Kidney (tissue), 14 donors: ENCODE data around the gene YBX1. TPM values are rescaled to one million over a fixed set of nuclear protein-coding genes. Genes with fewer than 3 reads are reported as not detected.
A peak's percentile ranks its signal among the peaks of the same experiment; 100 is the strongest.

Experiments used
- DNase-seq, 5 donors: peaks; one replicate each; pipeline ENCODE4 v3.0.0-alpha.2; 2013 to 2020
- FAIRE-seq: peaks from 2 replicates; lab custom pipeline; 2012; peaks lifted over from hg19 to GRCh38; lab: Jason Lieb, UNC
- H3K27ac ChIP-seq, 2 donors: one replicate each; pipeline ENCODE4 v1.7.0; 2013; ENCODE audit warnings: low read depth in 2 of 2, low read length in 2 of 2, inconsistent platforms in 1 of 2
- H3K27me3 ChIP-seq: one replicate; pipeline ENCODE4 v1.7.1; 2013; ENCODE audit warnings: low read length, inconsistent platforms; ENCODE audit not compliant: control insufficient read depth, insufficient read depth
- H3K36me3 ChIP-seq, 3 donors: one replicate each; pipeline versions ENCODE4 v1.7.0 to v1.7.1; 2013; ENCODE audit warnings: low read length in 3 of 3, control low read depth in 1 of 3, inconsistent platforms in 1 of 3; ENCODE audit not compliant: insufficient read depth in 3 of 3, control insufficient read depth in 2 of 3
- H3K4me1 ChIP-seq, 3 donors: one replicate each; pipeline versions ENCODE4 v1.7.0 to v1.7.1; 2013; ENCODE audit warnings: low read length in 3 of 3, inconsistent platforms in 1 of 3, low read depth in 1 of 3; ENCODE audit not compliant: control insufficient read depth in 2 of 3, insufficient read depth in 2 of 3
- H3K4me3 ChIP-seq, 3 donors: one replicate each; pipeline versions ENCODE4 v1.7.0 to v1.8.1; 2013; ENCODE audit warnings: low read length in 3 of 3, control low read depth in 1 of 3, inconsistent platforms in 1 of 3
- H3K9ac ChIP-seq, 3 donors: one replicate each; pipeline versions ENCODE4 v1.7.0 to v1.7.1; 2013; ENCODE audit warnings: low read length in 3 of 3, control low read depth in 1 of 3, inconsistent platforms in 1 of 3
- H3K9me3 ChIP-seq, 3 donors: one replicate each; pipeline versions ENCODE4 v1.7.0 to v1.7.1; 2013; ENCODE audit warnings: low read length in 3 of 3, control low read depth in 1 of 3, inconsistent platforms in 1 of 3; ENCODE audit not compliant: control insufficient read depth in 2 of 3, insufficient read depth in 1 of 3
- CTCF ChIP-seq: IDR thresholded peaks from 3 replicates; pipeline ENCODE4 v1.5.1; 2012; ENCODE audit warnings: mild to moderate bottlenecking, moderate library complexity, borderline replicate concordance; ENCODE audit not compliant: insufficient read depth; ENCODE audit errors: extremely low read depth
- intact Hi-C: fragments of 100-400 bp; cut with DNase I; formaldehyde crosslinking; loops from one replicate; pipeline ENCODE4 v1.11.1; 2022
- polyA plus RNA-seq: library from polyadenylated mRNA; stranded (reverse); fragments of 350-450 nt; fragmentation: Illumina TruSeq; extraction: RNeasy Lipid Tissue Mini Kit (QIAGEN cat#74804); gene quantifications from one replicate; pipeline ENCODE4 v1.2.3, GENCODE V29; 2014; ENCODE audit warnings: low read depth, low replicate concordance; ENCODE audit not compliant: insufficient read depth
- total RNA-seq: library from RNA; stranded (reverse); fragmentation: NEBNext Ultra II Directional; extraction: Animal tissue kit (Norgen Biotek cat#: 25700); gene quantifications from one replicate; pipeline ENCODE4 v1.2.1, GENCODE V29; 2021
- donor health status: control.
- donor health status: control.
- donor health status: control.
- donor health status: control.
- donor health status: control.
- donor health status: DM: yes; HTN: yes; CAD: no.
- donor health status: Normal renal cell carcinoma (clear cell type).

The YBX1 gene
- total and polyA plus RNA-seq, 2 donors from 2014 or later = 395 to 418 TPM

GRCh38 chr1:42737257-42737656 is 55.0 kb downstream of the YBX1 start:
- Histone ChIP-seq H3K9me3 (no peaks in the 10 kb centered on the region), H3K4me1 (peaks cover 0 to 6% (median 3%) of the 10 kb centered on the region in 3 donors), H3K36me3 (peaks cover 0 to 3% (median 0%) of the 10 kb centered on the region in 3 donors), H3K27me3 (no peaks in the 10 kb centered on the region), H3K27ac (no peak overlapping the region), H3K4me3 (no peak overlapping the region), H3K9ac (no peak overlapping the region)
- TF ChIP-seq CTCF = no peak
- intact Hi-C loops = no loop called here
- DNase-seq (peak in 1 of 5 donors; percentile 81), FAIRE-seq (no peak)

- Histone ChIP-seq H3K27me3 (no peaks in the 10 kb centered on the region), H3K36me3 (peaks cover 0 to 3% (median 0%) of the 10 kb centered on the region in 3 donors), H3K4me3 (no peak overlapping the region), H3K9me3 (no peaks in the 10 kb centered on the region), H3K27ac (no peak overlapping the region), H3K9ac (no peak overlapping the region), H3K4me1 (peaks cover 0 to 8% (median 3%) of the 10 kb centered on the region in 3 donors)
- FAIRE-seq (no peak), DNase-seq (peak in 1 of 5 donors; percentile 70)
- TF ChIP-seq CTCF = no peak
- intact Hi-C loops = no loop called here
Measured at GRCh38 chr1:42737986-42738677, 55.9 kb downstream of the YBX1 start.

- H3K27ac ChIP-seq = no peak overlapping the region
- H3K9ac ChIP-seq = peak overlapping the region in 1 of 3 donors; percentile 19
- DNase-seq (no peak), FAIRE-seq (no peak)
- intact Hi-C loops = no loop called here
- peak overlapping the region in 2 of 3 donors; percentile 40 to 57 for H3K4me3 ChIP-seq
- H3K4me1 ChIP-seq = peaks cover 0 to 8% (median 3%) of the 10 kb centered on the region in 3 donors
- H3K9me3 ChIP-seq = no peaks in the 10 kb centered on the region
- H3K27me3 ChIP-seq = no peaks in the 10 kb centered on the region
- TF ChIP-seq CTCF = no peak
- H3K36me3 ChIP-seq = peaks cover 0 to 3% (median 0%) of the 10 kb centered on the region in 3 donors
Measured at GRCh38 chr1:42738678-42739226, 56.5 kb downstream of the YBX1 start.
